Glutamatergic neuron (in vitro differentiated cells): ENCODE measurements around the gene PIGN. TPM values are rescaled to one million over a fixed set of nuclear protein-coding genes. Genes with fewer than 3 reads are reported as not detected.
"Not testable (repeated sequence)": the region's sequence is repeated elsewhere in the genome, so short reads cannot be mapped to it uniquely, and the experiment has no call there.

Experiments used
- DNase-seq: peaks from one replicate; pipeline ENCODE4 v3.0.0; 2022
- H3K27ac Mint-ChIP-seq: one replicate; pipeline ENCODE4 v1.8.0; 2020; ENCODE audit warnings: mild to moderate bottlenecking, mixed read lengths, inconsistent platforms; ENCODE audit not compliant: unreplicated experiment
- H3K27me3 Mint-ChIP-seq: one replicate; pipeline ENCODE4 v1.8.0; 2020; ENCODE audit warnings: mild to moderate bottlenecking, moderate library complexity, mixed read lengths, inconsistent platforms; ENCODE audit not compliant: unreplicated experiment
- H3K36me3 Mint-ChIP-seq: one replicate; pipeline ENCODE4 v1.8.0; 2020; ENCODE audit warnings: mild to moderate bottlenecking, mixed read lengths, inconsistent platforms; ENCODE audit not compliant: unreplicated experiment
- H3K4me1 Mint-ChIP-seq: one replicate; pipeline ENCODE4 v1.8.0; 2020; ENCODE audit warnings: mild to moderate bottlenecking, low read depth, mixed read lengths, inconsistent platforms; ENCODE audit not compliant: unreplicated experiment
- H3K4me3 Mint-ChIP-seq: one replicate; pipeline ENCODE4 v1.8.0; 2020; ENCODE audit warnings: mild to moderate bottlenecking, mixed read lengths, inconsistent platforms; ENCODE audit not compliant: unreplicated experiment
- H3K9me3 Mint-ChIP-seq: one replicate; pipeline ENCODE4 v1.8.0; 2020; ENCODE audit warnings: mild to moderate bottlenecking, moderate library complexity, mixed read lengths, inconsistent platforms; ENCODE audit not compliant: unreplicated experiment
- CTCF ChIP-seq: fragments of 200-600 bp; sonication (generic); IDR thresholded peaks from one replicate; pipeline ENCODE4 v1.5.0; 2021; ENCODE audit not compliant: partially characterized antibody, unreplicated experiment
- total RNA-seq: library from RNA; stranded (reverse); fragmentation: NEBNext Ultra II Directional; extraction: Animal tissue kit (Norgen Biotek cat#: 25700); gene quantifications from one replicate; pipeline ENCODE4 v1.2.1, GENCODE V29; 2021; ENCODE audit not compliant: unreplicated experiment

The PIGN gene
- total RNA-seq, 1 donor from 2014 or later, result 10.2 TPM

GRCh38 chr18:62037989-62038778 lies 148.7 kb downstream of the PIGN start:
- Mint-ChIP-seq H3K27ac (no peak overlapping the region), H3K4me1 (no peaks in the 10 kb centered on the region), H3K36me3 (no peaks in the 10 kb centered on the region), H3K4me3 (no peak overlapping the region), H3K27me3 (no peaks in the 10 kb centered on the region), H3K9me3 (no peaks in the 10 kb centered on the region)
- DNase-seq, result no peak
- TF ChIP-seq CTCF, result no peak

- H3K27ac Mint-ChIP-seq, result no peak overlapping the region
- H3K4me1 Mint-ChIP-seq, result no peaks in the 10 kb centered on the region
- no peaks in the 10 kb centered on the region for H3K36me3 Mint-ChIP-seq
- no peaks in the 10 kb centered on the region for H3K9me3 Mint-ChIP-seq
- DNase-seq, result no peak
- TF ChIP-seq CTCF, result no peak
- no peak overlapping the region for H3K4me3 Mint-ChIP-seq
- no peaks in the 10 kb centered on the region for H3K27me3 Mint-ChIP-seq
Measured at GRCh38 chr18:62037012-62037742, 149.7 kb downstream of the PIGN start.

GRCh38 chr18:62034286-62034685 lies 152.6 kb downstream of the PIGN start:
- not testable (repeated sequence) for DNase-seq, H3K36me3 Mint-ChIP-seq, H3K9me3 Mint-ChIP-seq, H3K4me1 Mint-ChIP-seq, H3K27me3 Mint-ChIP-seq, H3K4me3 Mint-ChIP-seq, H3K27ac Mint-ChIP-seq

- H3K36me3 Mint-ChIP-seq, result peaks cover 9% of the 10 kb centered on the region
- no peak for TF ChIP-seq CTCF
- H3K4me1 Mint-ChIP-seq, result peaks cover 2% of the 10 kb centered on the region
- no peak overlapping the region for H3K27ac Mint-ChIP-seq
- H3K27me3 Mint-ChIP-seq, result no peaks in the 10 kb centered on the region
- DNase-seq, result no peak
- H3K9me3 Mint-ChIP-seq, result no peaks in the 10 kb centered on the region
- H3K4me3 Mint-ChIP-seq, result no peak overlapping the region
Measured at GRCh38 chr18:62033756-62034155, 153.1 kb downstream of the PIGN start.

GRCh38 chr18:62033207-62033606 lies 153.6 kb downstream of the PIGN start:
- peaks cover 9% of the 10 kb centered on the region for H3K36me3 Mint-ChIP-seq
- H3K9me3 Mint-ChIP-seq, result no peaks in the 10 kb centered on the region
- no peaks in the 10 kb centered on the region for H3K27me3 Mint-ChIP-seq
- no peak overlapping the region for H3K4me3 Mint-ChIP-seq
- peaks cover 2% of the 10 kb centered on the region for H3K4me1 Mint-ChIP-seq
- no peak for TF ChIP-seq CTCF
- no peak for DNase-seq
- H3K27ac Mint-ChIP-seq, result no peak overlapping the region
